Ecto neural progenitor cell (in vitro differentiated cells): ENCODE data around the gene ATAD2B.

ENCODE experiments used
- DNase-seq: peaks from one replicate; pipeline ENCODE4 v3.0.0-alpha.2; 2018; ENCODE audit warnings: low spot score

The ATAD2B gene

GRCh38 chr2:23699580-23699925, 227.4 kb downstream of the ATAD2B start:
- DNase-seq = no peak

GRCh38 chr2:23698721-23699579, 228.0 kb downstream of the ATAD2B start:
- peak; percentile 33 for DNase-seq
